ENCODE results near the gene ROGDI. TPM values are rescaled to one million over a fixed set of nuclear protein-coding genes. Genes with fewer than 3 reads are reported as not detected.
A peak's percentile ranks its signal among the peaks of the same experiment; 100 is the strongest.

ROGDI gene
- polyA plus RNA-seq, 2 of the 4 experiments (the other 2 are of a cell fraction) = 7.2 to 15.1 TPM

- Histone ChIP-seq H3K4me1 (peaks cover 17% of the 10 kb centered on the region), H3K27ac (peak overlapping the region in 1 of 2 experiments; percentile 72; a peak in 4 of 6 replicates), H3K4me2 (peak overlapping the region; percentile 88), H3K9me3 (no peaks in the 10 kb centered on the region), H3K4me3 (peak overlapping the region; percentile 75)
- CTCF ChIA-PET = interaction anchor here (0.8 to 2.7 kb wide), 4 partner anchors 8 to 152 kb away, joined by 3 to 8 read pairs (median 4); no protein-coding TSS in a partner anchor
- no peak for TF ChIP-seq MAFK (IDR thresholded peaks at IDR 0.05; ENCODE audit: partially characterized antibody)
- no peak for TF ChIP-seq MAX (IDR thresholded peaks at IDR 0.05)
- no peak for TF ChIP-seq PBX3 (IDR thresholded peaks at IDR 0.05)
- TF ChIP-seq FOSL2 (IDR thresholded peaks at IDR 0.05) = no peak
- TF ChIP-seq FOSL2 (CRISPR knock-in tag; IDR thresholded peaks at IDR 0.05) = no peak
- TF ChIP-seq EHMT2 (IDR thresholded peaks at IDR 0.05; ENCODE audit: low read depth) = no peak
- TF ChIP-seq CHD4 (IDR thresholded peaks at IDR 0.05; ENCODE audit: borderline replicate concordance) = no peak
- no peak for TF ChIP-seq MAZ (IDR thresholded peaks at IDR 0.05; ENCODE audit: borderline replicate concordance, low read depth, low read length)
- WGBS (ENCODE audit: missing lambda C conversion rate) = 56% methylated on average over 8 of the region's 8 CpGs
- POLR2A ChIA-PET = interaction anchor here (0.5 to 1.5 kb wide), 7 partner anchors 16 to 69 kb away, joined by 3 to 4 read pairs (median 3); partner anchors contain the start of gene DNAAF8
- DNase-seq (ENCODE audit: low read depth in 1 of 2, low spot score in 1 of 2) (no peak), FAIRE-seq (no peak), ATAC-seq (no peak)
These were observed 990 bp upstream of the ROGDI start for GRCh38 chr16:4803401-4803844.

- ATAC-seq = peak; percentile 91 to 97
- Histone ChIP-seq H3K9me3 (no peaks in the 10 kb centered on the region), H3K4me1 (peaks cover 17% of the 10 kb centered on the region), H3K27ac (peak overlapping the region; percentile 72 to 94), H3K4me2 (peak overlapping the region; percentile 100), H3K4me3 (peak overlapping the region; percentile 75)
- ChIA-PET POLR2A (interaction anchor here (0.5 to 1.5 kb wide), 10 partner anchors 17 to 830 kb away, joined by 3 to 4 read pairs (median 3); partner anchors contain the start of gene DNAAF8), CTCF (interaction anchor here (0.8 to 2.7 kb wide), 4 partner anchors 9 to 153 kb away, joined by 3 to 8 read pairs (median 4); no protein-coding TSS in a partner anchor)
- DNase-seq (ENCODE audit: low read depth in 1 of 2, low spot score in 1 of 2) = peak; percentile 91 to 98
- TF ChIP-seq PBX3 (IDR thresholded peaks at IDR 0.05) (peak; percentile 95), HOXB13 (CRISPR knock-in tag; IDR thresholded peaks at IDR 0.05; ENCODE audit: low read depth) (no peak), EP300 (IDR thresholded peaks at IDR 0.05) (no peak), ZFP36 (IDR thresholded peaks at IDR 0.05; ENCODE audit: borderline replicate concordance, partially characterized antibody) (no peak), GATA3 (IDR thresholded peaks at IDR 0.05; ENCODE audit: borderline replicate concordance) (0 out of 2 replicates have a peak, but pooled peaks have one; percentile 6), JUN (IDR thresholded peaks at IDR 0.05) (peak in 1 of 2 experiments; percentile 24; a peak in 2 of 5 replicates)
- no peak for FAIRE-seq
- 3% methylated on average over 30 of the region's 59 CpGs for WGBS (ENCODE audit: missing lambda C conversion rate)
These were observed 340 bp upstream of the ROGDI start for GRCh38 chr16:4802659-4803287.

GRCh38 chr16:4801051-4801961 is 1.1 kb downstream of the ROGDI start:
- ATAC-seq (no peak), DNase-seq (ENCODE audit: low read depth in 1 of 2, low spot score in 1 of 2) (no peak), FAIRE-seq (no peak)
- WGBS (ENCODE audit: missing lambda C conversion rate) = 83% methylated on average over 23 of the region's 29 CpGs
- Histone ChIP-seq H3K9me3 (no peaks in the 10 kb centered on the region), H3K27ac (peak overlapping the region; percentile 72 to 94), H3K4me3 (peak overlapping the region; percentile 75), H3K4me2 (peak overlapping the region; percentile 100), H3K4me1 (peaks cover 17% of the 10 kb centered on the region)
- CTCF ChIA-PET = interaction anchor here (1.2 to 2.7 kb wide), 2 partner anchors 13 to 155 kb away, joined by 5 to 8 read pairs; no protein-coding TSS in a partner anchor
- POLR2A ChIA-PET = interaction anchor here (1.5 kb wide), 1 partner anchor 65 kb away, joined by 3 read pairs; no protein-coding TSS in a partner anchor
- TF ChIP-seq REST (IDR thresholded peaks at IDR 0.05) (no peak), BCL3 (IDR thresholded peaks at IDR 0.05) (no peak), E2F6 (IDR thresholded peaks at IDR 0.05; ENCODE audit: borderline replicate concordance, low read depth) (no peak), ZC3H11A (IDR thresholded peaks at IDR 0.05) (no peak), NR3C1 (IDR thresholded peaks at IDR 0.05) (no peak), GATA3 (IDR thresholded peaks at IDR 0.05; ENCODE audit: borderline replicate concordance) (no peak), CBX2 (IDR thresholded peaks at IDR 0.05; ENCODE audit: borderline replicate concordance, low read depth) (no peak), RNF2 (IDR thresholded peaks at IDR 0.05; ENCODE audit: borderline replicate concordance, low read depth) (no peak), ZSCAN20 (CRISPR knock-in tag; IDR thresholded peaks at IDR 0.05) (no peak), HEYL (CRISPR knock-in tag; IDR thresholded peaks at IDR 0.05) (no peak)

Data from A549 (cell line).